Medulla oblongata (tissue), 1 donor: ENCODE results near the gene POLL.
"Not testable (repeated sequence)": the region's sequence is repeated elsewhere in the genome, so short reads cannot be mapped to it uniquely, and the experiment has no call there.

Source experiments
- DNase-seq: peaks from one replicate; pipeline ENCODE4 v3.0.0-alpha.2; 2015; ENCODE audit errors: extremely low spot score

POLL gene

GRCh38 chr10:101587725-101588653 lies at the start of gene POLL, which contains the start of gene DPCD:
Gene POLL, minus strand, starts transcription at chr10:101588257. Its CDS starts 897 bp downstream, at chr10:101587360.
Gene DPCD, plus strand, starts transcription at chr10:101588321. Its CDS starts 16 bp downstream, at chr10:101588337.
- DNase-seq, result peak; percentile 98

GRCh38 chr10:101633510-101633909 lies 45.5 kb upstream of the POLL start:
- DNase-seq, result not testable (repeated sequence)

- no peak for DNase-seq
These were observed 43.9 kb upstream of the POLL start for GRCh38 chr10:101631821-101632475.

- DNase-seq, result no peak
These were observed 42.5 kb upstream of the POLL start for GRCh38 chr10:101630633-101630920.

GRCh38 chr10:101629837-101630632 lies 42.0 kb upstream of the POLL start:
- DNase-seq, result peak; percentile 80

- DNase-seq, result no peak
These were observed 37.9 kb upstream of the POLL start for GRCh38 chr10:101625821-101626412.

GRCh38 chr10:101624526-101625102 lies 36.6 kb upstream of the POLL start:
- no peak for DNase-seq

- no peak for DNase-seq
These were observed 35.5 kb upstream of the POLL start for GRCh38 chr10:101623528-101623927.

GRCh38 chr10:101619983-101620382 lies 31.9 kb upstream of the POLL start:
- no peak for DNase-seq

GRCh38 chr10:101618871-101619270 lies 30.8 kb upstream of the POLL start:
- DNase-seq, result no peak

GRCh38 chr10:101617824-101618568 lies 29.9 kb upstream of the POLL start:
- no peak for DNase-seq

- peak; percentile 20 for DNase-seq
These were observed 29.2 kb upstream of the POLL start for GRCh38 chr10:101617102-101617823.

GRCh38 chr10:101616415-101617101 lies 28.5 kb upstream of the POLL start:
- no peak for DNase-seq

GRCh38 chr10:101615525-101616116 lies 27.6 kb upstream of the POLL start:
- no peak for DNase-seq

- DNase-seq, result no peak
These were observed 26.8 kb upstream of the POLL start for GRCh38 chr10:101614663-101615524.

GRCh38 chr10:101613646-101614045 lies 25.6 kb upstream of the POLL start:
- no peak for DNase-seq

- no peak for DNase-seq
These were observed 24.8 kb upstream of the POLL start for GRCh38 chr10:101612872-101613271.

- no peak for DNase-seq
These were observed 24.0 kb upstream of the POLL start for GRCh38 chr10:101612086-101612485.
